Activated T-cell treated with anti-CD3 and anti-CD28 coated beads for 1 hour (primary cell): ENCODE measurements around the gene ZBTB24.
A peak's percentile ranks its signal among the peaks of the same experiment; 100 is the strongest.

ENCODE experiments used
- DNase-seq: peaks from one replicate; pipeline ENCODE4 v3.0.0-alpha.2; 2020; ENCODE audit warnings: low read depth

ZBTB24 gene

GRCh38 chr6:109449795-109450673, 33.0 kb downstream of the ZBTB24 start:
- DNase-seq, result no peak

DNA sequence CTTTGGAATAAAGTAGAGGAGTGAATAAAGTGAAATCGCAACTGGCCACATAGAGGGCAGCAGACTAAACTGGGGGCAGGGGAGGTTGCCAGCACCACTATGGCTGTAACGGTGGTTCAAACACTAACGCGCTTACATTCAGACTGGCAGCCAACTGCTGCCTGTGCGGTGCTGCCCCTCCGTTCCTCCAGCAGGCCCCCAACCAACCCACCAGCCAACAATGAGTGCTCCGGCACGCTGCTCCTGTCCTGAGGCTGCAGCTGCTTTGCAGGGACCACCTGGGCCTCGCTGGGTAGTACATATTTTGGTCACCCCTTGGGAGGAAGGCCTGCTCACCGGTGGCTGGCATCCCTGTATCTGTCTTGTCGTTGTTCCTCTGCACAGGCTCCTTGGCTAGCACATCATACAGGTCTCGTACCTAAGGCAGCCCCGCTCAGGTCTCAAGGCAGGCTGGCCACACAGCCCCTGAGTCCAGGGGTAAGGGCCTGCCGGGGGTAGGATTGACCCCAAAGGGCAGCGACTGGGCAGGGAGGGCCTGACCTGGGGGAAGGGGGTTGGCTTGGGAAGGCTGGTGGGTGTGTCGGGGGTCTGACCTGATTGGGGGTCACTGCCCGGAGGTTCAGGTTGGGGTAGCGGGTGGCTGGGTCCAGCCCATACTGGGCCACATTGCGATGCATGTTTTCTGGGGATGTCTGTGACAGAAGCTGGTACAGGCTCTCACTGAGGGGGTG, 33.8 kb downstream of the ZBTB24 start:
- DNase-seq, result no peak

- DNase-seq, result no peak
Observed at GRCh38 chr6:109448615-109449014, 34.4 kb downstream of the ZBTB24 start.

DNA sequence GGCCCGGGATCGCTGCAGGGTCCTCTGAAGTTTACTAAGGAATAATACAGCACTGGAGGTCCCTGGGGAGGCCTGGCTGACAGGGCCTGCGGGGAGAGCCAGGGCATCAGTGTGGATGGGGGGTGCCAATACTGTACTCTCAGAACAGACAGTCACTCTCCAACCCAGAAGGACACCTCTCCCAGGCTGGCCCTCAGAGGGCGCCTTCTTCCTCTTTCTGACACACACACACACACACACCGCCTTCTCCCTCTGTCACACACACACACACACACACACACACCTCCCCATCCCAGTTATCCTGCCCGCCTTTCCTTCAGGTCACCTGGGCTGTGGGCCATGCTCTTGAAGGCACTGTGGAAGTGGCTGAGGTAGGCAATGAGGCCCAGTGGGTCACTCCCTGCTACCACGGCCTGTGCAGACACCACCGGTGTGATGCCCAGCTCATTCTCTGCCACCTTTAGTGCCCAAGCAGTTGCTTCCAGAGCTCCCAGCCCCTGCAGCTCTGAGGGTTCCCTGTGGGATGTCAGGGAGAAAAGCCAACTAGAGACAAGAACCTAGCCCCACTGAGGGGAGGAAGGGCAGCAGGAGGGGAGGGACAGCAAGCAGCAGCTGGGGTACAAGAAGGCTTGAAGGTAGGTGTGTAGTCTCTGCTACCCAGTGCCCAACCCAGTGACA, 35.0 kb downstream of the ZBTB24 start:
- no peak for DNase-seq

GRCh38 chr6:109447087-109447486, 35.9 kb downstream of the ZBTB24 start:
- no peak for DNase-seq

- no peak for DNase-seq
Observed at GRCh38 chr6:109446541-109446940, 36.5 kb downstream of the ZBTB24 start.

DNA sequence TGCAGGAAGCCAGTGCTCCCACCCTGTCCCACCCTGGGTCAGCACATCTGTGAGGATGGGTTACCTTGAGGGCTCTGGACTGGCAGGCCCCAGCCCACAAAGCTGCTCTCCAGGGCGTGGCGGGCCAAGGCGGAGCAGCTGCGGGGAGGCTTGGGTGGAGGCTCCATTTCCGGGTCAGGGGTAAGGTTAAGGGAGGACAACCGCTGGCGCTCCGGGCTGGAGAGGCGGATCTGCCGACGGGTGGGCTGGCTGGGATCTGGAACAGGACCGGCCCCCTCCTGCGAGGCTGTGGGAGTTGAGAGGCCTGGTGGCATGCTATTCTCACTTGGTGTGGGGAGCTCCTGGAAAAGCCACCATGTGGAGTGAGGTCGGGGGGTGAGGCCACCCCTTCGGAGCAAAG, 36.9 kb downstream of the ZBTB24 start:
- DNase-seq, result no peak

GRCh38 chr6:109445382-109445781, 37.6 kb downstream of the ZBTB24 start:
- DNase-seq, result no peak

GRCh38 chr6:109443425-109443950, 39.5 kb downstream of the ZBTB24 start:
- no peak for DNase-seq

DNA sequence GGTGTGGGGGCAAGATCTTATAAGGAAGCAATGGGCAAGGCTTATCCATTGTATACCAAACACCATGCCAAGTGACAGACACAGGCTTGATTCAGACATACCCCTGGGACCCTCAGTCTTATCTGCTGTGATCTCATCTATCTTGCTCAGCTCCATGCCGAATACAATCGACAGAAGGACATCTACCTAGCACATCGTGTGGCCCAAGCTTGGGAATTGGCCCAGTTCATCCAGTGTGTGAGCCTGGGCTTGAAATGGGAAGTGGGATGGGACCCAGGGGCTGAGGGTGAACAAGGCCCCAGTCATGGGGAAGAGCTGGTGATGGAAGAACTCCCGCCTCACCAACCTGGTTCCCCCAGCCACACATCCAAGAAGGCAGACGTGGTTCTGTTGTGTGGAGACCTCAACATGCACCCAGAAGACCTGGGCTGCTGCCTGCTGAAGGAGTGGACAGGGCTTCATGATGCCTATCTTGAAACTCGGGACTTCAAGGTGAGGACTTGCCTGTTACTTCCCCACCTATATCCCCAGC, 40.6 kb downstream of the ZBTB24 start:
- DNase-seq, result no peak

DNA sequence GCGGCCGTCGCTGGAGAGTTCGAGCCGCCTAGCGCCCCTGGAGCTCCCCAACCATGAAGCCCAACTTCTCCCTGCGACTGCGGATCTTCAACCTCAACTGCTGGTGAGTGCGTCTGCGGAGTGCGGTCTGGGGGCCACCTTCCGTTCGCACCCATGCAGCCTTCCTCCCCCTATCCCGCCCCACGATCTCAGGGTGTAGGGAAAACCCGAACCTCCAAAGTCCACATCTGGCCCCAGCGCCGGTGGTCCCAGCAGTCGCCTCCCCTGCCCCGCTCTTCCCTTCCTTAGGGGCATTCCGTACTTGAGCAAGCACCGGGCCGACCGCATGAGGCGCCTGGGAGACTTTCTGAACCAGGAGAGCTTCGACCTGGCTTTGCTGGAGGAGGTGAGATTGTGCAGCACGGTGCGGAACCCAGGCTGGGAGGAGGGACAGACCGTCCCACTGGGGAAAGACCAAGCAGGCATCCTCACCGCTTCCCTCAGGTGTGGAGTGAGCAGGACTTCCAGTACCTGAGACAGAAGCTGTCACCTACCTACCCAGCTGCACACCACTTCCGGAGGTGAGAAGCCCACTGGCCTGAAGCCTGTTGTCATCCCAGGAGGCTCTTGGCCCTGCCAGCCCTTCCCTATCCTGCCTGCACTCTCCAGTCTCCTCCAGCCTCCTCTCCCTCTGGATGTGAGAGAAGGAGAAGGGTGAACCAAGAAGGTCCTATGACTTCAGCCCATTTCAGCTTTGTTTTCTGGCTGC, 41.8 kb downstream of the ZBTB24 start:
- no peak for DNase-seq

DNA sequence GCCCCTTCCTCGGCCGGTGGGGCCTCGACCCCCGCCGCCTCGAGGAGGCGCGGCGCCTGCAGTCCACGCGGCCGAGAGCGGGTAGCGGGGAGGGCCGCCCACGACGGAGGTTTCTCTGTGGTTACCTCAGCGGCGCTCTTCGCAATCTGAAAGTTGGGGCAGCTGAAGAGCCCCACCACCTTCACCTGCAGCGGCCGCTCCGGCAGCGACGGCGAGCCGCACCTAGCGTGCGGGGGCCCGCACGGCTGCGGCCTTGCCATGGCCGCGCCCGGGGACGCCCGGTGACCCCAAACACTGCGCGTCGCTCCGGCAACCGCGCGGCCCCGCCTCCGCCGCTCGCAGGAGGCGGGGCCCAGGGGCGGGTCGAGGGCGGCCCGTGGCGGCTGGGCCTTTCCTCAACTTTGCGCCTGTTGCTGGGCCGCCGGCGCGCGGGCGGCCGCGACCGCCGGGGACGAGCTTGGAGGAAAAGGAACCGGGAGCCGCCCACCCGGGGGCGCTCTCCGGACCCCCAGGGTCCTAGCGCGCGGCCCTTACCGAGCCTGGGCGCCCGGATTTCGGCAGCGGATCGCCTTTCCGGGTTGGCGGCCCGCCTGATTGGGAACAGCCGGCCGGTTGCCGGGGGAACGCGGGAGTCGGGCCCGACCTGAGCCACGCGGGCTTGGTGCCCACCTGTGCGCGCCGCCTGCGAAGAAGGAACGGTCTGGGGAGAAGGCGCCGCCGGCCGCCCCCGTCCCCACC, 42.5 kb downstream of the ZBTB24 start, which contains the start of the genes PPIL6 and SMPD2:
TSS of gene PPIL6 (minus strand) at position 298 of the 738 bp plus-strand sequence. CDS start at position 260, 38 bp downstream.
TSS of gene SMPD2 (plus strand) at position 394 of the 738 bp plus-strand sequence. CDS start 398 bp downstream, outside the sequence.
- DNase-seq, result peak; percentile 65

GRCh38 chr6:109436041-109436440, 47.0 kb downstream of the ZBTB24 start:
- no peak for DNase-seq

DNA sequence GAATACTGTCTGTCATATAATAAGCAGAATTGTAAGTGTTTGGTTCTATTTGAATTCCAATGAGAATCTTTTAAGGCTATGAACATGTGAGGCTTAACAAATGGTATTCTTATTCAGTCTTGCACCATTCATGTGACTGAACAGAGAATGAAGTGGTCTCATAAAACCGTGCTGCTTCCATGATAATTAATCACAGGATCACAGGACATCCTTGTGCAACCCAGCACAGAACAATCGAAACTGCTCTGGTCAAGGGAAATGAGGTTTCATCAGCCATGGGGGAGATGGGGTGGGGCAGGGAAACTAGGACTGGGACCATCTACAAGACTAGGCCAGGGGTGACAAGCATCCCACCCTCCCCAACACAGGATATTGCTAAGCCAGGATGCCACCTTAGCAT, 48.6 kb downstream of the ZBTB24 start:
- no peak for DNase-seq

- no peak for DNase-seq
Observed at GRCh38 chr6:109429496-109429895, 53.5 kb downstream of the ZBTB24 start.

DNA sequence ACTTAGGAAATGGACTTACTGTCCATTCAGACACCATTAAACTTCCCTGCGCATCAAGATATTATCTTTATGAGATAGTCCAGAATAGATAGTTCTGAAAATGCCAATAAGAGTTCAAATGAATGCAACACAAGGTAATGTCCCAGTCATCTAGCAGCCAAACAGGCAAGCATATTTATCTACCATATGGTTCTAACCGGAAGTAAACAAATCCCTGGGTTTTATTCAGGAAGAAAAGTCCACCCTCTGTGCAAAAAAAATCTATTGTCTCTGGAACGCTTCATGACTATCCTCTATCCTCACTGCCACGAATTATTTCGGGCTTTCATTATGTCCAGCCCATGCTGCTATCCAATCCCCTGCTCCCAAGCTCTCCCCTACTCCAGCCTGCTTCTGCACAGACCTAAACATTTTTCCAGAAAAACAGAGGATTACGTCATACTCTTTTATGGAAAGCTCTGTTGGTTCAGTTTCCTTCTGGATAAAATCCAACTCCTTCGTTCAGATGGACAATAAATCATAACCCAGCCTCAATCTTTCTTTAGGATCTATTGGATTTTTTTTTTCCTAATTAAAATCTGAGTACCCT, 54.0 kb downstream of the ZBTB24 start:
- no peak for DNase-seq

GRCh38 chr6:109424946-109425345, 58.1 kb downstream of the ZBTB24 start:
- no peak for DNase-seq

GRCh38 chr6:109421184-109421583, 61.8 kb downstream of the ZBTB24 start:
- DNase-seq, result no peak

DNA sequence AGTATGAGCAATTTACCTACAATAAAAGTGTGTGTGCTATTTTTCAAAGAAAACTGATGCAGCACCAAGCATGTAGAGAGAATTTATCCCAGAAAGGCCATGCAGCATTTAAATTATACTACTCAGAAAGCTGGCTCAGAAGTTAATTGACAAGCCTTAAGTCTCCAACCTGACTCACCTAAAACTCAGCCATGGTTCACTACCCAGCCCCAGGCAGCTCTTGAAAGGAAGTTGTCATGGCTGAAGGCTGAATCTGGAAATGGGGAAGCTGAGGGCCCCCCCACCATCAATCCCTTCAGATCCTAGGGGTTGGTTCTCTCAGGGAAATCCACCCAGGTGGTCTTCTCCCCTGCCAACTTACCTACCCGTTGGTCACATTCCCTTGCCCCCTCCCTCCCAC, 62.3 kb downstream of the ZBTB24 start:
- DNase-seq, result no peak

GRCh38 chr6:109417646-109418045, 65.4 kb downstream of the ZBTB24 start:
- no peak for DNase-seq
